ENCODE measurements around the gene CDCP1. TPM values are rescaled to one million over a fixed set of nuclear protein-coding genes. Genes with fewer than 3 reads are reported as not detected.

Gene CDCP1
- total RNA-seq, 4 donors from 2014 or later: 14.7 to 35.9 (median 24.2) TPM

- Histone ChIP-seq H3K4me3 (replicated peaks in 1 of 3) (no peak overlapping the region), H3K9me3 (no peaks in the 10 kb centered on the region), H3K27me3 (no peaks in the 10 kb centered on the region), H3K4me1 (peaks cover 4 to 16% of the 10 kb centered on the region in 2 donors), H3K36me3 (no peaks in the 10 kb centered on the region), H3K27ac (no peak overlapping the region)
- TF ChIP-seq, protein P1, sequence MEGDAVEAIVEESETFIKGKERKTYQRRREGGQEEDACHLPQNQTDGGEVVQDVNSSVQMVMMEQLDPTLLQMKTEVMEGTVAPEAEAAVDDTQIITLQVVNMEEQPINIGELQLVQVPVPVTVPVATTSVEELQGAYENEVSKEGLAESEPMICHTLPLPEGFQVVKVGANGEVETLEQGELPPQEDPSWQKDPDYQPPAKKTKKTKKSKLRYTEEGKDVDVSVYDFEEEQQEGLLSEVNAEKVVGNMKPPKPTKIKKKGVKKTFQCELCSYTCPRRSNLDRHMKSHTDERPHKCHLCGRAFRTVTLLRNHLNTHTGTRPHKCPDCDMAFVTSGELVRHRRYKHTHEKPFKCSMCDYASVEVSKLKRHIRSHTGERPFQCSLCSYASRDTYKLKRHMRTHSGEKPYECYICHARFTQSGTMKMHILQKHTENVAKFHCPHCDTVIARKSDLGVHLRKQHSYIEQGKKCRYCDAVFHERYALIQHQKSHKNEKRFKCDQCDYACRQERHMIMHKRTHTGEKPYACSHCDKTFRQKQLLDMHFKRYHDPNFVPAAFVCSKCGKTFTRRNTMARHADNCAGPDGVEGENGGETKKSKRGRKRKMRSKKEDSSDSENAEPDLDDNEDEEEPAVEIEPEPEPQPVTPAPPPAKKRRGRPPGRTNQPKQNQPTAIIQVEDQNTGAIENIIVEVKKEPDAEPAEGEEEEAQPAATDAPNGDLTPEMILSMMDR (IDR thresholded peaks at IDR 0.05): no peak
- no peak for TF ChIP-seq POLR2A (IDR thresholded peaks at IDR 0.05)
- no peak for DNase-seq
- intact Hi-C loops (cut with DNase I): no loop called here
- WGBS, 2 donors: 69 to 89% methylated on average over 4 of the region's 4 CpGs
These were observed 25.1 kb upstream of the CDCP1 start for GRCh38 chr3:45171283-45171682.

DNA sequence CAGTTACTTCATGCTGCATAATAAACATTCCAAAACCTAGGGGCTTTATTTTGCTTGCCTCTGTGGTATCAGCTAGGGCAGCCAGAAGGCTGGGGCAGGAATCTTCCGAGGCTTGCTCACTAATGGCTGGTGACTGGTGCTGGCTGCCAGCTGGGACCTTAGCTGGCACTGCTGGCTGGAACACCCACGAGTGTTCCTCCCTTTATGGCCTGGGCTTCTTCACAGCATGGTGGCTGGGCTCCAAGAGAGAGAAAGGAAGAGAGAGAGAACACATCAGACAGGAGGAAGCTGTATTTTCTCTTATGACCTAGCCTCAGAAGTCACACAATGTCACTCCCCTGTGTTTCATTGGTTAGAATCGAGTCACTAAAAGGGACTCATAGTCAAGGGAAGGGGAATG is 23.9 kb upstream of the CDCP1 start:
- no peak overlapping the region for H3K4me3 ChIP-seq (replicated peaks in 1 of 3)
- no peaks in the 10 kb centered on the region for H3K27me3 ChIP-seq
- H3K27ac ChIP-seq: no peak overlapping the region
- no peak for DNase-seq
- no peak for TF ChIP-seq POLR2A (IDR thresholded peaks at IDR 0.05)
- TF ChIP-seq, protein P1 (IDR thresholded peaks at IDR 0.05): no peak
- 63 to 71% methylated on average over 3 of the region's 3 CpGs for WGBS, 2 donors
- intact Hi-C loops (cut with DNase I): no loop called here
- H3K36me3 ChIP-seq: no peaks in the 10 kb centered on the region
- no peaks in the 10 kb centered on the region for H3K9me3 ChIP-seq
- H3K4me1 ChIP-seq: peaks cover 4 to 16% of the 10 kb centered on the region in 2 donors

DNA sequence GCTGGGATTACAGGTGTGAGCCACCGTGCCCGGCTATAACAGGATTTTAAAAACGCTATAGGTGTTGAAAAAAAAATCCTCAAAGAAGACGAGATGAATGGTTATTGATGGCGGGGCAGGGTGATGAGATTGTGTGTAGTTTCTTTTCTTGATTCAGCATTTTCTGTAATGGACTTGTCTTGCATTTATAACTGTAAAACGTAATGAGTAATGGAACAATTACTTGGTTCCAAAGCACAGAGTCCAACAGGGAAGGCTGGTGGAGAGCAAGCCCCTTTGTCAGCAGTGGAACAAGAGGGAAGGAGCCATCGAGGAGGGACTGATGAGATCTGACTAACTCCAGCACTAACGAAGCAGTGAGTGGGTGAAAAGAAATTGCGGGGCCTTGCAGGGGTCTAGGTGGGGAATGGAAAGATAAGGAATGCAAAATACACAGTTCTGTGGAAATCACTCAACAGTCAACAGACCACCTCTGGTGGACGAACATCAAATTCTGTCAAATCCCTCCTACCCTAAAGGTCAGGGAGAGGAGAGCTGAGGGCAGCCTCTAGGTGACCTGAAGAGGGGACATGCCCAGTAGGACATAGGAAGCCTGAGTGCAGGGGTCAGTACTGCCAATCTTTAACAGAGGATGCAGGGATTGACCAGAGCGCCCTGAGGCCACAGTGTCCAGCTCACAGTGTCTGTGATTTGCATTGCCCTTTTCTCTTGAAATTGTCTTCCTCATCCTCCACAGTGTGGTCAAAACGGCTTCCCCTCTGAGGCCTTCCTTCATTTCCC is 23.1 kb upstream of the CDCP1 start:
- Histone ChIP-seq H3K4me1 (peaks cover 4 to 12% of the 10 kb centered on the region in 2 donors), H3K27me3 (no peaks in the 10 kb centered on the region), H3K36me3 (no peaks in the 10 kb centered on the region), H3K27ac (no peak overlapping the region), H3K9me3 (no peaks in the 10 kb centered on the region), H3K4me3 (replicated peaks in 1 of 3) (no peak overlapping the region)
- no peak for DNase-seq
- 88 to 94% methylated on average over 12 of the region's 12 CpGs for WGBS, 2 donors
- TF ChIP-seq POLR2A (IDR thresholded peaks at IDR 0.05): no peak
- TF ChIP-seq, protein P1 (IDR thresholded peaks at IDR 0.05): no peak
- intact Hi-C loops (cut with DNase I): no loop called here

DNA sequence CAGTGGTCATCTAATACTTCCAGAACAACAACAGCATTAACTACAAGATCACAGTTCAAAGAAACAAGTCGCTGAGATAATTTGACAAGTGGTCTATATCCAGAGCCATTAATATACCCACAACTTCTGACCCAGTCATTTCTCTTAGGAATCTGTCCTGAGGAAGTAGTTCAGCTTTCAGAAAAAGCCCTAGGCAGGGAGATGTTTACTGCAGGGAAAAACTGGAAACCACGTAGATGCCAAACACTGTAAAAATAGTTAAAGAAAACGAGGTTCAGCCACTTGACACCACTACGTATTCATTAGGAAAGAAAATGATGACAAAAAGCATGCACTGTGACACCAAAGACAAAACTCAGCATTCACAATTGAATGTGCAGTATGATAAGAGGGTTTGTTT is 22.3 kb upstream of the CDCP1 start:
- DNase-seq: no peak
- intact Hi-C loops (cut with DNase I): no loop called here
- TF ChIP-seq, protein P1 (IDR thresholded peaks at IDR 0.05): no peak
- TF ChIP-seq POLR2A (IDR thresholded peaks at IDR 0.05): no peak
- Histone ChIP-seq H3K9me3 (no peaks in the 10 kb centered on the region), H3K36me3 (no peaks in the 10 kb centered on the region), H3K27me3 (no peaks in the 10 kb centered on the region), H3K27ac (no peak overlapping the region), H3K4me1 (peaks cover 4 to 12% of the 10 kb centered on the region in 2 donors), H3K4me3 (replicated peaks in 1 of 3) (no peak overlapping the region)
- WGBS, 2 donors: 53 to 79% methylated on average over 4 of the region's 4 CpGs
